HUES48 (cell line): Measurements from ENCODE around the gene NPAS2.

Source experiments
- H3K27ac ChIP-seq: one replicate; pipeline ENCODE4 v1.7.0; 2013; ENCODE audit warnings: low read depth, low read length, inconsistent platforms
- H3K27me3 ChIP-seq: 2 replicates; pipeline ENCODE4 v1.6.1; 2013; ENCODE audit warnings: mild to moderate bottlenecking, low read length; ENCODE audit not compliant: control insufficient read depth, insufficient read depth
- H3K36me3 ChIP-seq: 2 replicates; pipeline ENCODE4 v1.6.1; 2013; ENCODE audit warnings: low read length; ENCODE audit not compliant: control insufficient read depth, insufficient read depth
- H3K4me1 ChIP-seq: 2 replicates; pipeline ENCODE4 v1.6.1; 2013; ENCODE audit warnings: mild to moderate bottlenecking, low read length; ENCODE audit not compliant: control insufficient read depth, insufficient read depth
- H3K4me3 ChIP-seq: 2 replicates; pipeline ENCODE4 v1.5.1; 2013; ENCODE audit warnings: mild to moderate bottlenecking, low read depth, low read length
- H3K9ac ChIP-seq: 2 replicates; pipeline ENCODE4 v1.6.1; 2013; ENCODE audit warnings: mild to moderate bottlenecking, low read depth, low read length, moderate library complexity
- H3K9me3 ChIP-seq: 2 replicates; pipeline ENCODE4 v1.6.1; 2013; ENCODE audit warnings: low read length; ENCODE audit not compliant: control insufficient read depth, insufficient read depth

NPAS2 gene

DNA sequence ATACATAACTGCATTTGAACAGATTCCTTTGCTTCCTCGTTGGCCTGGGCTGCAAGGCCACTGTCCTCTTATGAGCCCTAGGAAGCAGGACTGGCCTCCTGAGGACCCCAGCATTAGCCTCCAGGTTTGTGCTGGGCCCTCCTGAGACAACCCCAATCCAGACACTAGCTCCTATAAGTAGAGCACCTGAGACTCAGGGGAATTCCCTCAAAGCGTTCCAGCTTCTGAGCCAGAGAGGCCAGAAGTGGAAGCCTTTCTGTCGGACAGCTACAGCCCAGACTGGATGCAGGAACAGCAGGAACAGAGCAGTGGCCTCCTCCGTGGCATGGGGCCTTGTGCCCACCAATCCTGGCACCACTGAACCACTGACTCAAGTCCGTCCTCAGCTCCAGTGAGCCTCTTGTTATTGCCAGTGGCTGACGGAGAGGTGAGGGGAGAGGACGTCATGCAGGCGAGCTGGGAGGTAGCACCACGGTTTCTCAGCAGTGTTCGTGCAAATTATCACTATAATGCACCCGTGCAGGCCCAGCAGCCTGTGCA, 67.2 kb downstream of the NPAS2 start:
- H3K27ac ChIP-seq: peak overlapping the region; percentile 79
- no peaks in the 10 kb centered on the region for H3K27me3 ChIP-seq
- H3K36me3 ChIP-seq: no peaks in the 10 kb centered on the region

DNA sequence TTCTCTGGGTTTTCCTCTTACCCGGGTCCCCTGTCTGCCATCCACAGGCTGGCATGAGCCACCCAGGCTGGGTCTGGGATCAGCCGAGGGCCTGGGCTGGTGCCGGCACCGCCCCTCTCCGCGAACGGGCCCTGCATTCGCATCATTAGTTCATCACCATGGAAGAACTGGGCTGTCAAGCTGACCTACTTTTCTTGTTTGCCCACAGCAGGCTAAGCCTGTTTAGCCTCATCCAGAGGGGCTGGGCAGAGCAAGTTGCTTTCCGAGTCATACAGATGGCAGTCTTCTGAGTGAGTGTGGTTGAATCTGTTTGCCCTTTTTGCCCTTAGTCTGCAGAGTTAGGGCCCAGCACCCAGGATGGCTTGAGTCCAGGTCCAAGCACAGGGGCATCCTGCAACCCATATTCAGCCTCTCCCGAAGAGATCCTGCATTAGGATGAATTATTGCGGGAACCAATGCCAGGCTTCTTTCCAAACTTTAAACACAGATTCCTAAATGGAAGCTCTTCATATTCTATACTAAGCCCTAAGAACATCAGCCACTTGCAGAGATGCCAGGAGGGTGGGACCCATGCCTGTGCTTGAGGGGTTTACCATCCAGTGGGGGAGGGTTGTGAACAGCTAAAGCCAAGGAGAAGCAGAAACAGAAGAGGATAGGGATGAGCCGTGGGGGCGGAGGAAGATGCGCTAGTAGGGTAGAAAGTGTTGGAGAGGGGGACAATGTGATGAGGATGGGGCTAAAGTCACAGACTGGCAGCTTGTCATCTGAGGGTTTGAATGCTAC, 68.0 kb downstream of the NPAS2 start:
- Histone ChIP-seq H3K9me3 (no peaks in the 10 kb centered on the region), H3K27me3 (no peaks in the 10 kb centered on the region), H3K36me3 (no peaks in the 10 kb centered on the region), H3K4me3 (no peak overlapping the region), H3K4me1 (peaks cover 26% of the 10 kb centered on the region), H3K9ac (no peak overlapping the region), H3K27ac (no peak overlapping the region)

More for the DNA sequence above, 67.2 kb downstream of the NPAS2 start:
- no peak overlapping the region for H3K4me3 ChIP-seq
- H3K9ac ChIP-seq: no peak overlapping the region
- H3K4me1 ChIP-seq: peaks cover 30% of the 10 kb centered on the region
- no peaks in the 10 kb centered on the region for H3K9me3 ChIP-seq

DNA sequence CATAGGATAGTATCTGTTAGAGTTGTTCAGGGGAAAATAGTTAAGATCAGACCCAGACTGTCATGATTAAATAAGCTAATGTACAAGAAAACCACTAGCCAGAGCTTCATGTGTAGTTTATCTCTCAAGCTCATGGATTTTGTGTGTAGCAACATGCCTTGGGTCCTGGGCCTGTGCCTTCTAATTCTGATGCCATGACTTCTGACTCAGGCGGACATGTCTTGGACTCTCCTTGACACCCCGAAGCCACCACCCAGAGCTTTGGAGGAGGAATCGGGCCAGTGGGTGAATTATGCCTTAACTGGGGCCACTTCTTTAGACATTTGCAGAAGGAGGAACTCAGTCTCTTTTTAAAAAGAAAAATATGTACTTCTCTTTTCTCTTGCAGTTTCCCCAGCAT, 68.7 kb downstream of the NPAS2 start:
- no peaks in the 10 kb centered on the region for H3K9me3 ChIP-seq
- H3K36me3 ChIP-seq: no peaks in the 10 kb centered on the region
- no peaks in the 10 kb centered on the region for H3K27me3 ChIP-seq
- H3K9ac ChIP-seq: no peak overlapping the region
- H3K4me1 ChIP-seq: peaks cover 26% of the 10 kb centered on the region
- no peak overlapping the region for H3K4me3 ChIP-seq
- H3K27ac ChIP-seq: no peak overlapping the region

DNA sequence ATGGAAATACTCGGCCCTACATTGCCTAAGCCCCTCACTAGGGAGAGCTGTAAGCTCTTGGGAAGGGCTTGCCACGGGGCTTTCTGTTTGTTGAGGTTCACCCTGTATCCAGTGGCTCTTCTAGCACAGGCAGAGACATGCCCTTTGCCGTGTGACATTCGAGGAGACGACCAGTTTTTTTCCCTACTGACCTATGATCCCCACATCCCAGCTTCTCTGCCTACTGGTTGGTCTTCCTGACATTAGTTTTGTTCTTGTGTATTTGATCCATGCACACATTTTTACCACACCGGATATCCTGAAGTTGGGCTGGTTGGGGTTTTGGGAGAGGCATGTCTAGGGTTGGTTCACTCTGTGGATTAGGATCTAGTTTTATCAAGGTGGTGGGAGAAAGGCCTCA, 69.3 kb downstream of the NPAS2 start:
- H3K9ac ChIP-seq: no peak overlapping the region
- H3K4me1 ChIP-seq: peaks cover 30% of the 10 kb centered on the region
- H3K9me3 ChIP-seq: no peaks in the 10 kb centered on the region
- no peak overlapping the region for H3K4me3 ChIP-seq
- H3K27me3 ChIP-seq: no peaks in the 10 kb centered on the region
- H3K27ac ChIP-seq: no peak overlapping the region
- no peaks in the 10 kb centered on the region for H3K36me3 ChIP-seq

DNA sequence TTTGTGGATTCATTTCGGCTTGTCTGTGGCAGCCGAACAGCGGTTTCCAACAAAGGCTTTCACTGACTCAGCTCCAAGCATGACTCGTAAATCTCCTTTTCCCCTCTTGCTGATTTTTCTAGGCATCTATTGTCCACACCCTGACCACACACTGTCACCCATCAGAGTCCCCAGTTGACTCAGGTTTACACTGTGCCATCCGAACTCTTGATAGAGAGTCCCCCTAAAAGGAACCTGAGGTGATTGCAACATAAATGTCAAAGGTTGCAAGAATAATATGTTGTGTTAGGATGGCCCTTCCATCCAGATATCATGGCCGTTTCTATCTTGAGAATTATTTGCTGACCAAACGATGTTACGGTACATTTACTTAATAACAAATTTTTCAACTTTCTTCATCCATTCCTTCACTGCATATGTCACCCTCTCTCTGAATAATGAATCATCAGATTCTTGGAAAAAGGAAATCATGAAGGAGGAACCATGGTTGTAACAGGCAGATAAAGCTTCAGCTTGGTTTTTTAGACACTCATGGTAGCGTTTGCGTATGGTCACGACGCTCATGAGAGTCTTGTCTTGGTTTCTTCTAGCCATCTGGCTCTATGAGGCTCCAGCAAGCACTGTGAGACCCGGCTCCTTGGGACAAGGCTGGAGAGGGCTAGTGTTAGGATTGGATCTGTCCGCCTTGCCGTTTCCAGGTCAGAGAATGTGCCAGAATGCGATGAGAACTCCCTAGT, 72.1 kb downstream of the NPAS2 start:
- H3K4me3 ChIP-seq: no peak overlapping the region
- H3K9me3 ChIP-seq: no peaks in the 10 kb centered on the region
- no peak overlapping the region for H3K9ac ChIP-seq
- H3K27ac ChIP-seq: no peak overlapping the region
- no peaks in the 10 kb centered on the region for H3K27me3 ChIP-seq
- H3K36me3 ChIP-seq: no peaks in the 10 kb centered on the region
- peaks cover 16% of the 10 kb centered on the region for H3K4me1 ChIP-seq

DNA sequence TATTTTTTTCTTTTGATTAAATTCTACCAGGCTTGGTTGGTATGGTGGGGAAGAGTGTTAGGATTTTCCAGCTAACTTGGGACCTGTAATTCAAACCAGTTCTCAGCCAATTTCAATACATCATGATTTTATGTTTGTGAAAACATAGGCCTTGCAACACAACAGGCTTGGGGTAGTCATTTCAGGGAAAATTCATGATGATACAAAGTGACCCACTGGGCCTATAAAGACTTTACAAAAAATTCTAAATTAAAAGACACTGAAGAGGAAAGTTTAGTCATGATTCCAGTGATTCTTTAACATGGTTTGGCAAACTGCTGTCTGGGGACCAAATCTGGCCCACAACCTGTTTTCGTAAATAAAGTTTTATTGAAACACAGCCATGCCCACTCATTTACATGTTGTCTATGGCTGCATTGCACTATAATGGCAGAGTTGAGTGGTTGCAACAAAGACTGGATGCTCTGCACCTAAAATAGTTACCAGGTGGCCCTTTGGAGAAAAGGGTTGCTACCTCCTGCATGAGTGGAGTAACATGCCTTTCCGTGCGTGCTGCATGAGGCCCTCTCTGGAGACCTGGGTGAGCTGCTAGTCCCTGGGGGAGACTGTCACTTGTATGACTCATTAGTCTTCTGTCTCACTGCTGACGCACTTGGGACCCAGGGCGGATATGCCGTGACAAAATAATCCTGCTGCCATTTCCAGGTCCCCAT, 73.6 kb downstream of the NPAS2 start:
- no peaks in the 10 kb centered on the region for H3K9me3 ChIP-seq
- no peak overlapping the region for H3K4me3 ChIP-seq
- H3K4me1 ChIP-seq: peaks cover 8% of the 10 kb centered on the region; the same call in 1 of the 2 replicates
- no peaks in the 10 kb centered on the region for H3K36me3 ChIP-seq
- H3K9ac ChIP-seq: no peak overlapping the region
- no peak overlapping the region for H3K27ac ChIP-seq
- H3K27me3 ChIP-seq: no peaks in the 10 kb centered on the region

DNA sequence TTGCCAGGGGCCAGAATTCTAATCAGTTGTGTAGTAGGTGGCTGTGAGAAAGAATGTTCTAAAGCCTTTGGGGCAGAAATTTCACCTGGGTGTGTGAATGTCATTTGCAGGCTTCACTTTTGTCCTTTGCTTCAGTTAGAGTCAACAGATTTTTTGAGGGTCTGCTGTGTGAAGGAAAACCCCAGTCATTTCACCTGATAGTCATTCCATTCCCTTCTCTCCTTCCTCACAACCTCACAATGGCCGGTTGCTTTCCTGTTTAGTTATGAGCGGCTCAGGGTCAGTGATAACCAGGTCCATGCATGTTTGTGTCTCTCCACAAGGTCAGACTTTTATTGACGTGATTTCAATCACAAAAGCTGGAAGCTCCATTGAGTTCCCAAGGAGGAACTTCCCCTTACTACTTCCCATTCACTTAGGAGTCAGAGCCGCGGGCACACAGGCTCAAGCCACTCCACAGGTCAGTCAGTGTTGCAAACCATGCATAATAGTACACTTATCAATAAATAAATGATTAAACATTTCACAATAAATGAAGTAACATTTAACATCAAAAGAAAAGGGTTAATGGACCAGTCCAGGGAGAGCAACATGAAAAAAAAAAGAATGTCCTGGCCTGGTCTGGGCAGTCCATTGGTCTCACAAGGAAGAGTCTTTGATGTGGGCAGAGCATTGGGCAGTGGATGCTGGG, 74.3 kb downstream of the NPAS2 start:
- no peak overlapping the region for H3K9ac ChIP-seq
- no peak overlapping the region for H3K27ac ChIP-seq
- H3K4me1 ChIP-seq: peaks cover 8% of the 10 kb centered on the region; the same call in 1 of the 2 replicates

DNA sequence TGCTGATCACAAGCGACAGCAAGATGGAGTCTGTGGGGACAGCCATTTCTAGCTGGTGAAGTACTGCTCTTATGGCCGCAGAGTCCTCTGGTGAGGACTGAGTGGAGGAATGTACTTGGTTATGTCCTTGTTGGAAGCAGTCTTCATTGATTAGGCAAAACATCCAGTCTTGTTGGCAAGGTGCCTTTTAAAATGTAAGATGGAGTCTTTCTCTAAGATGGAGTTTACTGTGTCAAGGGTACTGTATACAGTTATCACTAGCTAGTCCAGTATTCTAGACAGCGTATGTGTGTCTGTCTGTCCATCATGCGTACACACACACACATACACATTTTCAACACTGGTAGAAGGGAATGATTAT, 74.8 kb downstream of the NPAS2 start:
- Histone ChIP-seq H3K9me3 (no peaks in the 10 kb centered on the region), H3K36me3 (no peaks in the 10 kb centered on the region), H3K27ac (no peak overlapping the region), H3K27me3 (no peaks in the 10 kb centered on the region), H3K4me1 (peaks cover 8% of the 10 kb centered on the region; the same call in 1 of the 2 replicates), H3K4me3 (no peak overlapping the region), H3K9ac (no peak overlapping the region)

More for the DNA sequence above, 74.3 kb downstream of the NPAS2 start:
- Histone ChIP-seq H3K9me3 (no peaks in the 10 kb centered on the region), H3K4me3 (no peak overlapping the region), H3K36me3 (no peaks in the 10 kb centered on the region), H3K27me3 (no peaks in the 10 kb centered on the region)

DNA sequence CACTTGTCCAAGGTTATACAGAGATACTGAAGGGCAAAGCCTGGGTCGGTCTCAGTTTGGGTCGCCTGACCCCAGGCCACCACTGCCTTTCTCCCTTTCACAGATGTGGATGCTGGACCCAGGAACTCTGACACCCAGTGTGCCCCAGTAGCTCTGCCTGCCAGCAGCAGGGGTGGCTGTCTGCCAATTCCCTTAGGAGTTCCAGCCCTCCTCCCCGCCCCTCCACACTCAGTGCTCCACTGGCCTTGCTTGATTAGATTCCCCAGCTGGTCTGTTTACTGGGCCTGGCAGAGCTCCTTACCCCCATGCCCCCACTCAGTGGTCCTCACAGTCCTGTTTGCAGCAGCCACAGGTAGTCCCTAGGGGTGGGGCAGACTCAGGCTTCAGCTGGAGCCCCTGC, 75.5 kb downstream of the NPAS2 start:
- Histone ChIP-seq H3K27ac (no peak overlapping the region), H3K9me3 (no peaks in the 10 kb centered on the region), H3K27me3 (no peaks in the 10 kb centered on the region), H3K36me3 (no peaks in the 10 kb centered on the region), H3K9ac (no peak overlapping the region), H3K4me1 (peaks cover 8% of the 10 kb centered on the region; the same call in 1 of the 2 replicates), H3K4me3 (no peak overlapping the region)

DNA sequence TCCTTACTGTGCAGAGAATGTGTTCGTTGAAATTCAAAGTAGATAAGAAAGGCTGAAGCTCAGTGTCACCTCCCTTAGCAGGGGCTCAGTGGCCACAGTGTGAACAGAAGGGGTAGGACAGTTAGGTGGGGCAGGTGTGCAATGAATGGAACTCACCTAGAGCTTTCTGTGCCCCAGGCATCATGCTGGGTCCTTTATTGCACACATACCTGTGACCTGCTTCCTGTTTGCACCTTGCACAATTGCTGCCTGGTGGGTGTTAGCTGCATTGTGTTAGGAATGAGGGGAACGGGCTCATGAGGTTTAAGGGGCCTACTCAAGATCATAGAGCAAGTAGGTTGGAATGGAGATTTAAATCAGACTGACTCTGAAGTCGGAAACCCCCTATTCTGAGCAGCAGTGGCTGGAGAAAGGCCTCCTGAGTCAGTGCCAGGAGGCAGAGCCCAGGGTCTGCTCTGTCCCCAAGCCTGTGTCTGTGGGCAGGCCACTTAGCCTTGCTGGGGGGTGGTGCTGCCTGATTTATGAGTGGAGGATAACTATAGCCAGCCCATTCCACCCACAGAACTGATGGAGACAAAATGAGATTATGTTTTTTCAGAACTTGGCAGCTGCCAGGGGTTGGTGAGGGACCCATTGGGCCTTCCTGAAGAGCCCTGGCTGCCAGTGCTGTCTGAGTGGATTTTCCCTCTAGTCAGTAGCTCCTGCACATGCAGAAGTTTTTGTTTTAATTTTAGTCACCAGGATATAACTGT, 76.2 kb downstream of the NPAS2 start:
- Histone ChIP-seq H3K27me3 (no peaks in the 10 kb centered on the region), H3K4me1 (peaks cover 8% of the 10 kb centered on the region; the same call in 1 of the 2 replicates), H3K36me3 (no peaks in the 10 kb centered on the region), H3K9ac (no peak overlapping the region), H3K27ac (peak overlapping the region; percentile 10), H3K9me3 (no peaks in the 10 kb centered on the region), H3K4me3 (no peak overlapping the region)
